ENCODE data around the gene TMEM184C. TPM values are rescaled to one million over a fixed set of nuclear protein-coding genes. Genes with fewer than 3 reads are reported as not detected.

Gene TMEM184C
- total and polyA plus RNA-seq, 2 of the 8 experiments (the other 6 are each of a cell fraction or from before 2014, with no cell fraction given): 11.1 to 42.4 TPM

DNA sequence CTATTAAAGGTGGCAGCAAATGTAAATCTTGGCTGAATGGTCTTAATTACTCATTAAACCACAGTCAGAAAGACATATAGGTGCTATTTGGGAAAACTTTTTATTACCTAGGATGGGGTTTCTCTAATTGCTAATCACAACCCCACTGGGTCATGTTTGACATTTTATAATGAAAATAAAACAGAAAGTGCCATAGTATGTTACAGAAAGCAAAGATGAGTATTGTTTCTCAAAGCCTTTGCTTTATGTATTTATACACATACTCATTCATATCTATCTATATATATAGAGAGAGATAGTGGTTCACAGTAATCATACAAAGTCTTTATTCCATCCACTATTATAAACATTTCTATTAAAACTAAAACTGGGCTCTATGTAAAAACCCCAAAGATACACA lies 18.2 kb downstream of the TMEM184C start:
- H3K9me3 ChIP-seq (ENCODE audit: insufficient read depth in 2 of 2, low read depth in 1 of 2, low read length in 1 of 2): no peaks in the 10 kb centered on the region
- no peak overlapping the region for H2AFZ ChIP-seq (ENCODE audit: low read length)
- H4K8ac ChIP-seq (ENCODE audit: extremely low read depth, insufficient read depth, low read length): no peak overlapping the region
- H3K79me1 ChIP-seq (ENCODE audit: low read depth, low read length): no peaks in the 10 kb centered on the region
- no peak overlapping the region for H3K14ac ChIP-seq (ENCODE audit: insufficient read length)
- H2BK15ac ChIP-seq (ENCODE audit: low read length): no peak overlapping the region
- H2BK5ac ChIP-seq (ENCODE audit: low read depth, low read length): no peak overlapping the region
- H3K18ac ChIP-seq (ENCODE audit: extremely low read depth, low read length): no peak overlapping the region
- no peak overlapping the region for H4K91ac ChIP-seq (replicated peaks; ENCODE audit: insufficient read length, low read length)
- no peaks in the 10 kb centered on the region for H3K27me3 ChIP-seq (replicated peaks in 1 of 4; ENCODE audit: control insufficient read depth in 3 of 4, extremely low read depth in 1 of 4, insufficient read depth in 3 of 4, low read length in 3 of 4)
- DNase-seq (ENCODE audit: low read depth in 1 of 2, low spot score in 2 of 2) (no peak), FAIRE-seq (no peak)
- no peak overlapping the region for H3K27ac ChIP-seq (ENCODE audit: low read depth, low read length)
- no peak overlapping the region for H3K4ac ChIP-seq (replicated peaks; ENCODE audit: insufficient read length, low read depth, low read length)
- H3K36me3 ChIP-seq (ENCODE audit: control insufficient read depth in 2 of 4, insufficient read depth in 4 of 4, low read length in 3 of 4): peaks cover 6 to 57% (median 17%) of the 10 kb centered on the region in 4 experiments; a peak in 5 of 8 replicates
- H2AK5ac ChIP-seq (ENCODE audit: low read depth, low read length): no peak overlapping the region
- no peak overlapping the region for H2BK12ac ChIP-seq (ENCODE audit: low read depth, low read length)
- no peak overlapping the region for H3K9ac ChIP-seq (replicated peaks in 1 of 4; ENCODE audit: extremely low read depth in 1 of 4, low read depth in 3 of 4, low read length in 3 of 4)
- no peaks in the 10 kb centered on the region; a peak in 1 of 4 replicates for H3K79me2 ChIP-seq (ENCODE audit: control insufficient read depth in 1 of 2, insufficient read depth in 2 of 2, low read length in 2 of 2)
- H3K4me3 ChIP-seq (ENCODE audit: extremely low read depth in 1 of 4, insufficient read depth in 2 of 4, low read depth in 3 of 4, low read length in 4 of 4): no peak overlapping the region
- no peak overlapping the region for H4K5ac ChIP-seq (ENCODE audit: insufficient read length, low read depth, low read length)
- no peaks in the 10 kb centered on the region for H4K20me1 ChIP-seq (replicated peaks in 1 of 2; ENCODE audit: control insufficient read depth in 1 of 2, insufficient read depth in 2 of 2, low read length in 2 of 2)
- no peak overlapping the region for H3K4me2 ChIP-seq (ENCODE audit: insufficient read depth in 1 of 2, low read depth in 2 of 2, low read length in 2 of 2)
- H3K23me2 ChIP-seq (ENCODE audit: low read depth, low read length): no peaks in the 10 kb centered on the region
- peaks cover 0 to 11% (median 0%) of the 10 kb centered on the region in 4 experiments; a peak in 1 of 7 replicates for H3K4me1 ChIP-seq (replicated peaks in 1 of 4; ENCODE audit: control insufficient read depth in 3 of 4, insufficient read depth in 4 of 4, low read length in 3 of 4)
- no peak overlapping the region for H3K23ac ChIP-seq (ENCODE audit: insufficient read length)
- ChIA-PET CTCF (ENCODE audit: partially characterized antibody) (no interaction called here), POLR2A (ENCODE audit: partially characterized antibody) (no interaction called here)
- H3K56ac ChIP-seq (replicated peaks; ENCODE audit: insufficient read length, low read depth, low read length): no peak overlapping the region
- H2BK120ac ChIP-seq (replicated peaks; ENCODE audit: low read depth, low read length): no peak overlapping the region
- no peak overlapping the region for H2BK20ac ChIP-seq (ENCODE audit: low read length)
- TF ChIP-seq NANOG (IDR thresholded peaks at IDR 0.05; ENCODE audit: insufficient read depth, low read depth, low read length, poor library complexity, severe bottlenecking) (no peak), SUZ12 (IDR thresholded peaks at IDR 0.05; ENCODE audit: low read length) (no peak), JUN (IDR thresholded peaks at IDR 0.05; ENCODE audit: low read depth, low read length) (no peak), HDAC6 (IDR thresholded peaks at IDR 0.05; ENCODE audit: low read depth, low read length) (no peak), SIX5 (IDR thresholded peaks at IDR 0.05; ENCODE audit: low read depth, low read length) (no peak), JUND (IDR thresholded peaks at IDR 0.05; ENCODE audit: low read length) (no peak), RNF2 (IDR thresholded peaks at IDR 0.05; ENCODE audit: borderline replicate concordance, low read depth, low read length, missing control alignments, poor library complexity, severe bottlenecking) (no peak), SIRT6 (IDR thresholded peaks at IDR 0.05; ENCODE audit: low read length) (no peak), FOSL1 (IDR thresholded peaks at IDR 0.05; ENCODE audit: insufficient read depth, low read depth, low read length) (no peak), BRCA1 (IDR thresholded peaks at IDR 0.05; ENCODE audit: low read depth, low read length) (no peak)
- TF ChIP-seq, protein P1, sequence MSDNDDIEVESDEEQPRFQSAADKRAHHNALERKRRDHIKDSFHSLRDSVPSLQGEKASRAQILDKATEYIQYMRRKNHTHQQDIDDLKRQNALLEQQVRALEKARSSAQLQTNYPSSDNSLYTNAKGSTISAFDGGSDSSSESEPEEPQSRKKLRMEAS (IDR thresholded peaks at IDR 0.05): no peak

All from H1 (cell line).